H9 (cell line): ENCODE results near the gene ZRSR2. TPM values are rescaled to one million over a fixed set of nuclear protein-coding genes. Genes with fewer than 3 reads are reported as not detected.

Experiments used
- DNase-seq: peaks from one replicate; pipeline ENCODE4 v3.0.0-alpha.2; 2017
- H2AFZ ChIP-seq: one replicate; pipeline ENCODE4 v1.6.1; 2013; ENCODE audit warnings: mild to moderate bottlenecking, low read length, control low read depth, moderate library complexity
- H2AK5ac ChIP-seq: 2 replicates; pipeline ENCODE4 v1.6.1; 2013; ENCODE audit warnings: low read length, control low read depth, mixed read lengths; ENCODE audit not compliant: insufficient read length
- H2BK120ac ChIP-seq: one replicate; pipeline ENCODE4 v1.6.1; 2013; ENCODE audit warnings: low read depth, mild to moderate bottlenecking, low read length, control low read depth, inconsistent platforms; ENCODE audit not compliant: poor library complexity, severe bottlenecking
- H2BK12ac ChIP-seq: 2 replicates; pipeline ENCODE4 v1.6.1; 2013; ENCODE audit warnings: low read length, control low read depth, mixed read lengths, low read depth; ENCODE audit not compliant: insufficient read length
- H2BK15ac ChIP-seq: 2 replicates; pipeline ENCODE4 v1.6.1; 2013; ENCODE audit warnings: low read depth, low read length, control low read depth
- H2BK20ac ChIP-seq: one replicate; pipeline ENCODE4 v1.6.1; 2013; ENCODE audit warnings: low read depth, mild to moderate bottlenecking, low read length, control low read depth, inconsistent platforms; ENCODE audit not compliant: poor library complexity, severe bottlenecking
- H2BK5ac ChIP-seq: 2 replicates; pipeline ENCODE4 v1.6.1; 2013; ENCODE audit warnings: low read length, control low read depth, mixed read lengths; ENCODE audit not compliant: insufficient read length
- H3K14ac ChIP-seq: 2 replicates; pipeline ENCODE4 v1.6.1; 2013; ENCODE audit warnings: low read length, control low read depth; ENCODE audit not compliant: insufficient read depth
- H3K18ac ChIP-seq: 2 replicates; pipeline ENCODE4 v1.6.1; 2013; ENCODE audit warnings: low read depth, mild to moderate bottlenecking, mixed read lengths, low read length, control low read depth; ENCODE audit not compliant: insufficient read length
- H3K23ac ChIP-seq: 2 replicates; pipeline ENCODE4 v1.6.1; 2013; ENCODE audit warnings: low read length, control low read depth, mixed read lengths, low read depth; ENCODE audit not compliant: insufficient read length
- H3K23me2 ChIP-seq: 2 replicates; pipeline ENCODE4 v1.6.1; 2013; ENCODE audit warnings: low read depth, mild to moderate bottlenecking, mixed read lengths, low read length, control low read depth; ENCODE audit not compliant: insufficient read length, poor library complexity, severe bottlenecking
- H3K27ac ChIP-seq: 2 replicates; pipeline ENCODE4 v1.5.1; 2013; ENCODE audit warnings: low read length, control low read depth, mixed read lengths, low read depth; ENCODE audit not compliant: insufficient read length
- H3K27me3 ChIP-seq: 2 replicates; pipeline ENCODE4 v1.6.1; 2013; ENCODE audit warnings: low read length, control low read depth, inconsistent platforms; ENCODE audit not compliant: insufficient read depth
- H3K4ac ChIP-seq: 2 replicates; pipeline ENCODE4 v1.6.1; 2013; ENCODE audit warnings: low read depth, mild to moderate bottlenecking, control low read depth, inconsistent platforms, low read length, moderate library complexity
- H3K4me1 ChIP-seq: 2 replicates; pipeline ENCODE4 v1.6.1; 2013; ENCODE audit warnings: low read length, control low read depth, inconsistent platforms; ENCODE audit not compliant: insufficient read depth
- H3K4me2 ChIP-seq: 2 replicates; pipeline ENCODE4 v1.6.1; 2013; ENCODE audit warnings: low read length, control low read depth, mixed read lengths; ENCODE audit not compliant: insufficient read length, insufficient read depth
- H3K56ac ChIP-seq: 2 replicates; pipeline ENCODE4 v1.6.1; 2013; ENCODE audit warnings: low read depth, mild to moderate bottlenecking, mixed read lengths, low read length, control low read depth; ENCODE audit not compliant: insufficient read length
- H3K79me1 ChIP-seq: 2 replicates; pipeline ENCODE4 v1.6.1; 2013; ENCODE audit warnings: low read depth, mild to moderate bottlenecking, moderate library complexity, low read length, control low read depth, inconsistent platforms; ENCODE audit not compliant: insufficient read depth, poor library complexity, severe bottlenecking
- H3K79me2 ChIP-seq: 2 replicates; pipeline ENCODE4 v1.6.1; 2013; ENCODE audit warnings: low read length, control low read depth, inconsistent platforms; ENCODE audit not compliant: insufficient read depth
- H3K9ac ChIP-seq: 2 replicates; pipeline ENCODE4 v1.6.1; 2013; ENCODE audit warnings: low read length, control low read depth, mixed read lengths; ENCODE audit not compliant: insufficient read length; ENCODE audit errors: extremely low read depth
- H3K9me3 ChIP-seq: one replicate; pipeline ENCODE4 v1.6.1; 2013; ENCODE audit warnings: low read depth, low read length, inconsistent platforms; ENCODE audit not compliant: control insufficient read depth
- H3T11ph ChIP-seq: one replicate; pipeline ENCODE4 v1.6.1; 2013; ENCODE audit warnings: mild to moderate bottlenecking, low read length, control low read depth, inconsistent platforms
- H4K20me1 ChIP-seq: one replicate; pipeline ENCODE4 v1.6.1; 2013; ENCODE audit not compliant: control insufficient read depth, insufficient read length, insufficient read depth
- H4K5ac ChIP-seq: 2 replicates; pipeline ENCODE4 v1.6.1; 2013; ENCODE audit warnings: low read depth, mild to moderate bottlenecking, mixed read lengths, low read length, control low read depth; ENCODE audit not compliant: insufficient read length
- H4K8ac ChIP-seq: replicated peaks from 2 replicates; pipeline ENCODE4 v1.6.1; 2013; ENCODE audit warnings: low read length, control low read depth, mixed read lengths, low read depth; ENCODE audit not compliant: insufficient read length
- H4K91ac ChIP-seq: 2 replicates; pipeline ENCODE4 v1.6.1; 2013; ENCODE audit warnings: low read depth, mild to moderate bottlenecking, moderate library complexity, mixed read lengths, low read length, control low read depth; ENCODE audit not compliant: insufficient read length
- H3K27ac Mint-ChIP-seq, 3 experiments: 2 replicates in 2 of 3; 3 replicates in 1 of 3; pipeline ENCODE4 v1.8.0; 2020 to 2021; ENCODE audit warnings: mixed read lengths in 3 of 3, mild to moderate bottlenecking in 1 of 3, moderate library complexity in 1 of 3
- H3K27me3 Mint-ChIP-seq: 2 replicates; pipeline ENCODE4 v1.8.0; 2021; ENCODE audit warnings: low read depth, mild to moderate bottlenecking, moderate library complexity, mixed read lengths
- H3K36me3 Mint-ChIP-seq, 3 experiments: 2 replicates in 2 of 3; 3 replicates in 1 of 3; pipeline ENCODE4 v1.8.0; 2020 to 2021; ENCODE audit warnings: low read depth in 3 of 3, mixed read lengths in 3 of 3; ENCODE audit not compliant: insufficient read depth in 1 of 3
- H3K4me1 Mint-ChIP-seq, 2 experiments: 2 replicates each; pipeline ENCODE4 v1.8.0; 2020; ENCODE audit warnings: mixed read lengths in 2 of 2
- H3K4me3 Mint-ChIP-seq, 2 experiments: 2 replicates in 1 of 2; 3 replicates in 1 of 2; pipeline ENCODE4 v1.8.0; 2020 to 2021; ENCODE audit warnings: mild to moderate bottlenecking in 2 of 2, mixed read lengths in 2 of 2, moderate library complexity in 1 of 2
- H3K9me3 Mint-ChIP-seq, 2 experiments: 2 replicates in 1 of 2; 3 replicates in 1 of 2; pipeline ENCODE4 v1.8.0; 2020; ENCODE audit warnings: mild to moderate bottlenecking in 2 of 2, mixed read lengths in 2 of 2, moderate library complexity in 1 of 2
- WGBS: extraction: QIAGEN DNeasy Blood & Tissue Kit; methylation state at CpG from one replicate; pipeline ENCODE4 v1.1.7; 2013; ENCODE audit warnings: missing lambda C conversion rate, low lambda C conversion rate, mixed read lengths; ENCODE audit not compliant: insufficient read length; ENCODE audit errors: extremely low coverage; 5-methylcytosine and 5-hydroxymethylcytosine counted together
- total RNA-seq: library from RNA; stranded (reverse); gene quantifications from 2 replicates; pipeline ENCODE4 v1.2.1, GENCODE V29; 2021
- TF ChIP-seq, protein P1 (sequence below): fragments of 200-600 bp; sonication (generic); conservative IDR thresholded peaks from 3 replicates; pipeline ENCODE4 v1.8.0; 2021; ENCODE audit warnings: antibody characterized with exemption, mild to moderate bottlenecking

Gene ZRSR2
- total RNA-seq, 1 experiment from 2014 or later: 21.1 TPM

GRCh38 chrX:15841853-15842516 is 51.7 kb downstream of the ZRSR2 start:
- H3K9me3 Mint-ChIP-seq: no peaks in the 10 kb centered on the region
- no CpG with 5 or more reads among the region's 2 CpGs for WGBS

More at GRCh38 chrX:15841853-15842516, 51.7 kb downstream of the ZRSR2 start:
- no peak overlapping the region for H3T11ph ChIP-seq
- H3K18ac ChIP-seq: no peak overlapping the region
- no peak for DNase-seq
- Mint-ChIP-seq H3K27ac (peak overlapping the region in 1 of 3 experiments; percentile 90; a peak in 3 of 7 replicates), H3K27me3 (no peaks in the 10 kb centered on the region), H3K4me3 (no peak overlapping the region), H3K36me3 (peaks cover 75 to 94% (median 93%) of the 10 kb centered on the region in 3 experiments), H3K4me1 (peaks cover 36 to 63% of the 10 kb centered on the region in 2 experiments)
- no peaks in the 10 kb centered on the region for H4K20me1 ChIP-seq
- H2BK120ac ChIP-seq: no peak overlapping the region
- no peak overlapping the region for H3K4ac ChIP-seq
- no peak overlapping the region for H3K56ac ChIP-seq
- peaks cover 6% of the 10 kb centered on the region for H3K79me1 ChIP-seq
- no peak overlapping the region for H2BK15ac ChIP-seq
- no peaks in the 10 kb centered on the region for H3K9me3 ChIP-seq
- H3K9ac ChIP-seq: no peak overlapping the region
- H3K14ac ChIP-seq: no peak overlapping the region
- no peak overlapping the region for H2BK5ac ChIP-seq
- no peaks in the 10 kb centered on the region for H3K27me3 ChIP-seq
- no peaks in the 10 kb centered on the region for H3K23me2 ChIP-seq
- H4K91ac ChIP-seq: no peak overlapping the region
- H4K5ac ChIP-seq: no peak overlapping the region
- TF ChIP-seq, protein P1, sequence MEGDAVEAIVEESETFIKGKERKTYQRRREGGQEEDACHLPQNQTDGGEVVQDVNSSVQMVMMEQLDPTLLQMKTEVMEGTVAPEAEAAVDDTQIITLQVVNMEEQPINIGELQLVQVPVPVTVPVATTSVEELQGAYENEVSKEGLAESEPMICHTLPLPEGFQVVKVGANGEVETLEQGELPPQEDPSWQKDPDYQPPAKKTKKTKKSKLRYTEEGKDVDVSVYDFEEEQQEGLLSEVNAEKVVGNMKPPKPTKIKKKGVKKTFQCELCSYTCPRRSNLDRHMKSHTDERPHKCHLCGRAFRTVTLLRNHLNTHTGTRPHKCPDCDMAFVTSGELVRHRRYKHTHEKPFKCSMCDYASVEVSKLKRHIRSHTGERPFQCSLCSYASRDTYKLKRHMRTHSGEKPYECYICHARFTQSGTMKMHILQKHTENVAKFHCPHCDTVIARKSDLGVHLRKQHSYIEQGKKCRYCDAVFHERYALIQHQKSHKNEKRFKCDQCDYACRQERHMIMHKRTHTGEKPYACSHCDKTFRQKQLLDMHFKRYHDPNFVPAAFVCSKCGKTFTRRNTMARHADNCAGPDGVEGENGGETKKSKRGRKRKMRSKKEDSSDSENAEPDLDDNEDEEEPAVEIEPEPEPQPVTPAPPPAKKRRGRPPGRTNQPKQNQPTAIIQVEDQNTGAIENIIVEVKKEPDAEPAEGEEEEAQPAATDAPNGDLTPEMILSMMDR: no peak
- H2BK12ac ChIP-seq: no peak overlapping the region
- no peak overlapping the region for H3K4me2 ChIP-seq
- H2AK5ac ChIP-seq: no peak overlapping the region
- H2BK20ac ChIP-seq: no peak overlapping the region
- no peak overlapping the region for H2AFZ ChIP-seq
- H3K4me1 ChIP-seq: no peaks in the 10 kb centered on the region
- H3K27ac ChIP-seq: no peak overlapping the region
- peaks cover 12% of the 10 kb centered on the region; the same call in 1 of the 2 replicates for H3K79me2 ChIP-seq
- no peak overlapping the region for H4K8ac ChIP-seq
- H3K23ac ChIP-seq: no peak overlapping the region
